HG03342 (cell line): ENCODE data around the gene ZNF428.
"Not testable (repeated sequence)": the region's sequence is repeated elsewhere in the genome, so short reads cannot be mapped to it uniquely, and the experiment has no call there.

Experiments
- ATAC-seq: cut with Tn5 transposase; IDR thresholded peaks from one replicate; pipeline ENCODE4 v1.9.1; 2021; ENCODE audit warnings: mild to moderate bottlenecking, moderate library complexity; ENCODE audit not compliant: unreplicated experiment

The ZNF428 gene

DNA sequence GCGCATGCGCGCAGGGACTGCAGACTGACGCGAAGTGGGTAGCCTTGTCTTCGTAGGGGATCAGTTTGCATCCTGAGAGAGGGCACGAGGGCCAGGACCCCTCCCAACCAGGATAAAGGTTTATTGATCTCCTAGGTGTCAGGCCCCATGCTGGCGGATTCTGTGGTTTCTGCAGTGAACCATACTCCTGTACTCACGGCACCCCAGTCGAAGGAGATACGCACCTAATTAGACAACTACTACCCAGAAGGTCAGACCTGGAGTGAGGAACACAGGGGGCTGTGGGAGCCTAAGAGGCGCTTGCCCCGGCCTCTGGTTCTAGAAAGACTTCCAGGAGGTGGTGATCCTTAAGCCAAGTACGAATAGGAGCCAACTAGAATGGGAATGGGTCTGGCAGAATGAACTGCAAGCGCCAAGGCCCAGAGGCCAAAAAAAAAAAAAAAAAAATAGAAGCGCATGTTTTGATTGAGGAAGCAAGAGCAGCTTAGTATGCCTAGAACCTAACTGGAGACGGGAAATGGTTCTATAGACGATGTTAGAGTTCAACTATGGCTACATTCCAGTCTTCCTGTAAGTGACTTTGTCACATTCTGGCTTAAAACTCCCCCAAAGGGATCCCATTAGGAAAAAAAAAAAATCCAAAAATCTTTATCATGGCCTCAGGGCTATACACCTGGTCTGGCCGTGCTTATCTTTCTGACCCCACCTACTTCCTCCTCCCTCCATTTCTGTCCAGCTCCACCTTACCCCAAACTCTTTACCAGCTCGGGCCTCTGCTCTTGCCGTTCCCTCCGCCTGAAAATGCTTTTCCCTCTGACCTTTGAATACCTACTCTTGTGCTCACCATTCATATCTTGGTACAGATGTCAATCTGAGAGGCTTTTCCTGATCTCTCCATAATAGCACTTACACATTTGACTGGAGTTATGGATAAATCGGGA is 902 bp upstream of the ZNF428 start:
- ATAC-seq = no peak

DNA sequence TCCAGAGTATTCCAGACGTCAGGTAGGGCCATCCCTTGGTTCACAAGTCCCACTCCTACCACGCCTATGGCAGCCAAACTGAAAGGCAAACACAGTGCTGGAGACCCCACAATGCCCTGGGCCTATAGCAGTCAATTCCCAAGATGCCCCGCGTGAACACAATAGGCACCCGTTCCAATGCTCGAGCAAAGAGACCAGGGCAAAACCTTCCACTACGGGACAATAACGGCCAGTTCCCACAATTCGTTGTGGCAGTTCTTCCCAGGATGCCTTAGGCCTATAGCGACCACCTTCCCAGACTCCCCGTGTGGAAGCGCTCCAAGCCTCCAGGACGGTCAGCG is 538 bp downstream of the ZNF428 start:
- ATAC-seq = no peak

DNA sequence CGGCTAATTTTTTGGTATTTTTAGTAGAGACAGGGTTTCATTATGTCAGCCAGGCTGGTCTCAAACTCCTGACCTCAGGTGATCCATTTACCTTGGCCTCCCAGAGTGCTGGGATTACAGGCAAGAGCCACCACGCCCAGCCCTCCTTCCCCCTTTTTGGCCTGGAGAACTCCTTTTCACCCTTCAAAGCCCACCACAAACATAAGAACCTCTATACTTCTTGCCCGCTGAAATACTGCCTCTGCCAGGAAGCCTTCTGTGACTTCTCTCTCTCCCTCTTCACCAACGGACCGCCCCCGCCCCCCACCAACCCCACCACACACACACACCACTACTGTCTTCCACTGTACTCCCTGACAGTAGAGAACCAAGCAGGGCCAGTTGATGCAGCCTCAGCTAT is 2.5 kb downstream of the ZNF428 start:
- ATAC-seq = no peak

DNA sequence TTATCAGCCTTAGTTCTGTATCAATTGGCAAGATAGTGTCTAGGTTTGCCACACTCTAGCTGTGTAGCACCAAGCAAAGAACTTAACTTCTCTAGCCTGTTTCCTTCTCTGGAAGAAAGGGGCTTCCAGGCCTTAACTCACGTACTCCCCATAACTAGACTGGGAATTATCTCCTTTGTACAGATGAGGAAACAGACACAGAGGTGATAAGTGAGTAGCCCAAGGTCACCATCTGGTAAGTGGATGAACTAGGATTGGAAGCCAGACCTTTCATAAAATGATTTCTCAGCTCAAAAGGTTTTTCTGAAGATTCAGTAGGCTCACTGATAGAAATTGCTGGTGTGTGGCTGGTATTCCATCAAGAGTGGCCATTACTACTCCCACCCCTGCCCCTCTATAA is 3.1 kb downstream of the ZNF428 start:
- no peak for ATAC-seq

DNA sequence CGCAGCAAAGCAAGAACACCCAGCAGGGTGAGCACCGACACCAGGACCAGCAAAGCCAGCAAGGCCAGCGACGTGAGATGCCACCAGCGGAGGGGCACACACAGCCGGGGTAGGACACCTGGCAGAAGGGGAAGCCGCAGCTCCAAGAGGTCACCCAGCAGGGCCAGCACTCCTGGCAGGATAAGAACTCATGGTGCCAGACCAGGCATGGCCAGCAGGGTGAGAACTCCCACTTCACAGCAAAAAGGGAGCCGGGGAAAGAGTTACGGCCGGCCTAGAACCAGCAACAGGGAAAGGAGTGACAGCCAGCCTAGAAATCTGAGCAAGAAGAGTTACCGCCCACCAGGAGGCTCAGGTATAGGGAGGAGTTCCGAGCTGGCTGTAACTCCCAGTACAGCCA is 7.1 kb downstream of the ZNF428 start:
- no peak for ATAC-seq

DNA sequence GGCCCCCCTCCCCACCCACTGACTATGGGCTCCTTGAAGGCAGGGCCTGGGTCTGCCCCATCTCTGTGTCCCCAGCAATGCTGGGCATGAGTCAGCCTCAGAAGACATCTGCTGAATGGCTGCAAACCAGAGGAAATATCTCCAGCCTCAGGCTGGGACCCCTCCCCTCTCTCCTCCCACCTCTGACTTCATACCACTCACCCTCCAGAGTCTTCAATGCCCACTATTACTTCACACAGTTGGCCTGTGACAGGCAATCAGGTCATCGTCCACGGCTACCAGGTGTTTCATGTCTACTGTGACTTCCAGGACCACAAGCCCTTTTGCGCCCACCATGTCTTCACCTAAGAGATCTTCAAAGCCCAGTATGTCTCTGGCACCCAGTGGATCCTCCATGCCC is 7.6 kb downstream of the ZNF428 start, which contains the start of gene SRRM5:
Gene SRRM5 (plus strand): TSS at position 301 of the 400 bp plus-strand sequence. CDS start 34 bp downstream, at position 335.
- no peak for ATAC-seq

DNA sequence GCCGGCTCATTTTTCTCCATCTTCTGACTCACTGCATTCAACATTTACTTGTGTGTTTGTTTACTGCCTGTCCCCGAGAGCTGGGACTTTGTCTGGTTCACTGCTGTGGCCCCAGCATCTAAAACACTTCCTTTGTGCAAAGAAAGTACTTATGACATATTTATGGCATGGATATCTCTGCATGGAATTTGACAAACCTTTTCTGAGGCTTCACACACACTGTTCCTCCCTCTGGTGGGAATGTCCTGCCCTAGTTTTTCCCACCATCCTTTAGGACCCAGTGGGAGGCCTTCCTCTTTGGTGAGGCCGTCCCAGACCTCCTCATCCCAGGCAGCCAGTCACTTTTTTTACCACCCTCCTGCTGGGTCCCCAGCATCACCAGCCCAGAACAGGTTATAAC is 8.9 kb downstream of the ZNF428 start:
- no peak for ATAC-seq

DNA sequence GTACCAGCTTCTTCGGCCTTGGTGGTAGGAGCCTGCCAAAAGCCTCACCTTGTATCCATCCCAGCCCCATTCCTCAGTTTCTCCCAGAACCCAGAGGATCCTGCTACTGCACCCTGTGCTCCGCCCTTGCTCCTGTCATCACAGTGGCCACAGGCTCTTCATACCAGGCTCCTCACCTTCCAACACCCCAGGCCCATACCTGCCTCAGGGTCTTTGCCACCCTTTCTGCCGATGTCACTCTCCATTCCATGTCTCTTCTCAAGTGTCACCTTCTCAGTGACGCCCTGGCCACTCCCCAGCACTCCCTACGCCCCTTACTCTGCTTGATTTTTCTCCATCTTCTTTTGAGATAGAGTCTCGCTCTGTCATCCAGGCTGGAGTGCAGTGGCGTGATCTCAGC is 9.6 kb downstream of the ZNF428 start:
- no peak for ATAC-seq

DNA sequence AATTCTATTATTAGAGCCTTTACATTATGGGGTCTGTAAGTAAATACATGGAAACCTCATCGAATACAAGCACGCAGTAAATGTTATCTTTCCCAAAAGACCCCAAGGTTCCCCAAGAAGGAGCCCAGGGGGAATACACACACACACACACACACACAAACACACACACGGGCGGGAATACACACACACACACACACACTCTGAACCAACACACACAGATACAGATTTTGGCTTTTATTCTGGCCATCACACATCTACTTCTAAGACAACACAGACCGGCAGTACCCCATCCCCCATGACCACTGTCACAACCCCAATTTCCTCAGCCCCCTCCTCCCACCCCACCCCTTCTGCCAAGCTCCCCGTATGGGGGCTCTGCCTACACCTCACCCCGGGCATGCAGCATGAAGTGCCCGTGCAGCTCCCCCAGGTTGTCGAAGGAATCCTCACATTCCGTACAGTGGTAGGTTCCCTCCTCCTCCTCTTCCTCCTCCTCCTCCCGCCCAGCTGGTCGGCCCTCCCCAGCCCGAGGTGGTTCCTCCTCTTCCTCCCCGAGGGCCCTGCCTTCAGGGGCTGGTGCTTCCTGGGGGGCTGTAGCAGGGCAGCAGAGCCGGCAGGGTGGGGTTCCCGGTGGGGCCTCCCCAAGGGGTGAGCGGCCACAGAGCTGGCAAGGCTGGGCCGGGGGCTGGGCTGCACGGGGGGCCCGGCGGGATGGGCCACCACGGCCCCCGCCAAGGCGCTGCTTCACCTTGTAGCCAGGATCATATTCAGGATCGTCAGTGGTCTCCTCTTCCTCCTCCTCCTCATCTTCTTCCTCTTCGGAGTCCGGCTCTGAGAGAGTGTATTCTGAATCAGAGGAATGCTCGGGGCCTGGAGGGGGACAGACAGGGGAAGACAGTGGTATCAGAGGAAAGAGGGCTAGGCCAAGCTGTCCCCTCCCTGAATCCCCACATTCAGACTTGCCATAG is 11.9 kb downstream of the ZNF428 start:
- no peak for ATAC-seq

DNA sequence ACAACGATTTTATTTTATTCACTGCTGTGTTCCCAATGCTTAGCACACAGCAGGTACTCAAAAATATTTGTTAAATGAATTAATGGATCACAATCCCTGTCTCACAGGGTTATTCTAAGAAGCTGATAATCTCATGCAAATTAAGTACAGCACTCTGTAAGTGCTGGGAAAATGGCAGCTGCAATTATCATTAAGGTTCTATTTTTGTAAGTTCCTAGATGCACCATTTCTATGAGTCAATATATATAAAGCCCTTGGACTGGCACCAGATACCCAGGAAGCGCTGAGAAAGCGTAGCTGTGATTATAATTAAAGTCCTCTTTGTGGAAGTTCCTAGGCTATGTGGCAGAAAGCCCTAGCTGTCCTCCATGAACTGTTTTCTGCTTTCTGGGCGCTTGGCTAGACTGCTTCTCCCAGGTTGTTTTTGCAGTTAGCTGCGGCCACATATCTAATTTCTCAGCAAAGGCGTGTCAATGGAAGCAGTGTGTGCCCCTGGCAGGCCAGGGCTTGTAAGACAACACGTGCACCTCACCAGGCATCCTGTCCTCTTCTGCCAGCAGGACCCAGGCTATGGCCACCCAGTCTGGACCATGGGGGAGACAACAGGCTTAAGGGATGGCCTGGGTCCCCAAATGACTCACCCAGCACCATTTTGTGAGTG is 12.7 kb downstream of the ZNF428 start:
- no peak for ATAC-seq

DNA sequence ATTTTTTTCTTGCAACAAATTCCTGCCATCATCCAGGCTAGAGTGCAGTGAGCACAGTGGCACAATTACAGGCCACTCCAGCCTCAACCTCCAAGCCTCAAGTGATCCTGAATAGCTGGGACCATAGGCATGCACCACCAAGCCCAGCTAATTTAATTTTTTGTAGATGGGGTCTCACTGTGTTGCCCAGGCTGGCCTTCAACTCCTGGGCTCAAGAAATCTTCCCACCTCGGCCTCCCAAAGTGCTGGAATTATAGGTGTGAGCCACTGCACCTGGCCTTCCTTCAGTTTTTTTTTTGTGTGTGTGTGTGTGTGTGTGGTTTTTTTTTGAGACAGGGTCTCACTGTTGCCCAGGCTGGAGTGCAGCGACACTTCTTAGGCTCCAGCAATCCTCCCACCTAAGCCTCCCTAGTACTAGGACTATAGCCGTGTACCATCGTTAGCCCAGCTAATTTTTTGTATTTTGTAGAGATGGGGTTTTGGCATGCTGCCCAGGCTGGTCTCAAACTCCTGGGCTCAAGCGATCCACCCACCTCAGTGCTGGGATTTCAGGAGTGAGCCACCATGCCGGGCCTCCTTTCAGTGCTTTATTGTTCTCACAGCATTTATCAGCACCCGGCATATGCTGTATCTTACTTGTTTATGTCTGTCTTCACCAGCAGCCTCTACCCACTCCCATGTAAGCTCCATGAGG is 13.4 kb downstream of the ZNF428 start:
- no peak for ATAC-seq

DNA sequence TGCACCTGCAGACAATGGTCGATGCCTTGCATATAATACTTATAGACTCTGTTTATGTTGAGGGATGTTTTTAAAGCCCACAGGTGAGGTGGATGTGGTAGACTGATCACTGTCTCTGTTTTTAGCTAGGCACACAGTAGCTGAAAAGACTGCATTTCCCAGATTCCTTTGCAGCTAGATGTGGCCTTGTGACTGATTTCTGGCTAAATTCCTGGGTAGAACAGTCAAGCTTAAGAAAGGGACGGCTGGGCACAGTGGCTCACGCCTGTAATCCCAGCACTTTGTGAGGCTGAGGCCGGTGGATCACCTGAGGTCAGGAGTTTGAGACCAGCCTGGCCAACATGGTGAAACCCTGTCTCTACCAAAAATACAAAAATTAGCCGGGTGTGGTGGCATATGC is 19.1 kb downstream of the ZNF428 start:
- not testable (repeated sequence) for ATAC-seq

DNA sequence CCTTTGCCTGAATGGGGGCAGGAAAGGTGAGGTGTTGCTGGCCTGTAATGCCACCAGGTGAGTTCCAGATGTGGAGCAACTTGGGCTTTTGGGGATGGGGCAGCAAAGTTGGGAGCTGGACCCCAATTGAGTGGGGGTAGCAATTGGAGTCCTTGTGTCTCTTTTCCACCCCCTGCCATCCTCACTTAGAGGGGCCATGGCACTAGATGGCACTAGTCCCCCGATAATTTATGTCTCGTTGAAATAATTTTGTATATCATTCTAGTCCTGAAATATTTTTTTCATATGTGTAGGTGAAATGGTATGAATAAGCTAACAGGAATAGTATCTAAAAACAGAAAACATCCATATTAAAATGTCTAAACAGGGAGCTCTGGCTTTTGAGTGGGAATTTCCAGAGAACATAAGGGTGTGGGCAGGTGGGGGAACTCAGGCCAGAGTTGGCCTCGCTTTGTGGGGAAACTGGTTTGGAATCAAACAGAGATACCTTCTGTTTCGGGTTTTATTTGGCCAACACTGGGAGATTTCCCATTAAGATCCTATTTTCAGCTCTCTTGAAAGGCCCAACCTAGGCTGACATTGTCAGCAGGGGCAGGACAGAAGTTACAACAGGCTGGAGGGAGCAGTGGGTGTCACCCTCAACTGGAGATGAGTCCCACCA is 19.7 kb downstream of the ZNF428 start:
- ATAC-seq = no peak

DNA sequence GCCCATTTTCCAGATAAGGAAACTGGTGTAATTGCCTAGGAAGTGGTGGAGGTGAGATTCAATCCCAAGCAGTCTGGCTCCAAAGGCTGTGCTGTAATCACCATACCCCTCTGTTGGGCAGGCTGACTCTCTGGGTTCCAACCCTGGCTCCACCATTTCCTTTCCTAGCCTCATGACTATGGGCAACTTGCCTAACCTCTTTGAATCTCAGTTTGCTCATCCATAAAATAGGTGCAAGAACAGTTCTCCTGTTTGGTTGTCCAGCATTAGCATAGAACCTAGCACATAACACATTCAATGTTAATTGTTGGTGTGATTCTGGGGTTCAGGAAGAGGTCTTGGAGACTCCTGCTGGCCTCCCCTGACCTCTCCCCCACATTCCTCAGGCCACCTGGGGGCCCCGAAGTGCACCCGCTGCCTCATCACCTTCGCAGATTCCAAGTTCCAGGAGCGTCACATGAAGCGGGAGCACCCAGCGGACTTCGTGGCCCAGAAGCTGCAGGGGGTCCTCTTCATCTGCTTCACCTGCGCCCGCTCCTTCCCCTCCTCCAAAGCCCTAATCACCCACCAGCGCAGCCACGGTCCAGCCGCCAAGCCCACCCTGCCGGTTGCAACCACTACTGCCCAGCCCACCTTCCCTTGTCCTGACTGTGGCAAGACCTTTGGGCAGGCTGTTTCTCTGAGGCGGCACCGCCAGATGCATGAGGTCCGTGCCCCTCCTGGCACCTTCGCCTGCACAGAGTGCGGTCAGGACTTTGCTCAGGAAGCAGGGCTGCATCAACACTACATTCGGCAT is 20.8 kb downstream of the ZNF428 start:
- no peak for ATAC-seq

DNA sequence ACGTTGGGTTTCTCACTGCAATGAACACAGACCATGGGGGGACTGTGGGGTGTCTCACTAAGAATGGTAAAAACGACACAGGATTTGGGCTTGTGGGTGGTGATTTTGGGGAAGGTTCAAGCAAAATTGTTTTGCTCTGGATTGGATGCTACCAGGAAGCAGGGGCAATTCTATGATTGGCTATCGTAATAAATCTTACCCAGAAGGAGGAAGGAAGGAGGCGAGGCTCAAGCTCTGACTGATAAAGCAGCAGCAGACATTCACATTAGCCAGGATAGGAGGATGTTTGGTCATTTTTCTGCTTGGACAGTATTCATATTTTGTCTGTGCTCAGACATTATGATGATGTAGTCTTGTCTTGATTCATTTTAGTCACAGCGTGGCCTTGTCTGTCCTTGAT is 21.6 kb downstream of the ZNF428 start:
- no peak for ATAC-seq

DNA sequence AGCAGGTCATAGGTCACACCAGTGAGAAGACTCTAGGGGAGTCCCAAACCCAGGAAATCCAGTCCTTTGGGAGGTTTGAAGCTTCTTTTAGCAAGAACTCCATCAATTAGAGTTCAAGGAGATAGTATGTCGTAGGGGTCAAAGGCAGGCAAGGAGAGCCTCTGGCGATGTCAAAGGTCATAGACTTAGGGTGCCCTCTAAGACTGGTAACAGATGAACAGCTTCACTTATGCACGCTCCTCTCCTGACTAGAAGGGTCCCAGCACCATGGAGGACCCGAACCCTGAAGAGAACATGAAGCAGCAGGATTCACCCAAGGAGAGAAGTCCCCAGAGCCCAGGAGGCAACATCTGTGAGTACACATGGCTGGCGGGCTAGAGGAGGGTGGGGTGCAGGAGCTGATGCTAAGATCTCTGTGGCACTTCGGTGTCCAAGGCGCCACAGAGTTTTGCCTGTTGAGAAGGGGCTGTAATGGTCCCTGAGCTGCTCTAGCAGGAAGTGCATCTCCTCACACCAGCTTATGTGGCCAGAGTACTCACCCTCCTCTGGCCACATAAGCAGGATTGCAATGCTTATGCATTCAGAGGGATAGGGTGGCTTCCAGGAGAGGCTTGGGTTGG is 22.5 kb downstream of the ZNF428 start:
- ATAC-seq = no peak

DNA sequence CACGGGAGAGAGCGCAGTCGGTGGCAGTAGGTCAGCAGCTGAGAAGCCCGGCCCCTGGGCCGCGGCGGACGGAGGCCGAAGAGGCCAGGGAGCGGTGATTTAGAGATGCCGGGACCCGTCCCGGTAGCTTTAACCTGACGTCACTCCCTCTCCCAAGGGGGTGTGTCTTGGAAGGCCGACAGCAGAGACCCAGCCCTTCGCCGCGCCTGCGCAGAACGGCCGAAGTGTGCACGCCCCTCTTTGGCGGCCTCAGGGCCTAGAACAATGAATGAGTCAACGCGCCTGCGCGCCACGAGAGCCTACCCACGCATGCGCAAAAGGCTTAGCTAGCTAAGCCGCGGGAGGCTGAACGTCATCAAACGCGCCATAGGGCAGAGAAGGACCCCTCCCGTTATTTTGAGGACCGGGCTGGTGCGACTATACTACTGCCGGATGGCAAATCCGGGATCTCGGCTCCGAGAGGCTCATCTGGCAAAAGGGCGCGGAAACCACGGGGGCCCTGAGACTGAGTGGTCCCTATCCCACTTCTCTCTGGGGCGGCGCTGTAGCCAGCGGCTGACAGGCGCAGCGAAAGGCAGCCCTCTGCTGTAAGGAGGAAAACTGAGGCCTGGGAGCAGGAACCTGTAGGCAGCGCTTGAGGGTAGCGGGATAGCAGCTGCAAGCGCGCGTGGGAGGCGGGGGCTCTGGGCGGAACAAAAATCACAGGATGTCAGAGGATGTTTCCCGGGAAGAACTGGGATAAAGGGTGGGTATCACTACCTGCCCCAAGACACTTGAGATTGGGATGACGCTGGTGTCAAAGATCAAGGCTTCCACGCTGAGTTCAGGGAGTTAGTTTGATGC is 23.2 kb downstream of the ZNF428 start, which contains the start of the genes IRGQ and ZNF576:
Gene IRGQ (minus strand): TSS at position 136 of the 843 bp plus-strand sequence. CDS start 796 bp downstream, outside the sequence.
Gene ZNF576 (plus strand): TSS at position 597 of the 843 bp plus-strand sequence. CDS start 514 bp downstream, outside the sequence.
- peak; percentile 71 for ATAC-seq

DNA sequence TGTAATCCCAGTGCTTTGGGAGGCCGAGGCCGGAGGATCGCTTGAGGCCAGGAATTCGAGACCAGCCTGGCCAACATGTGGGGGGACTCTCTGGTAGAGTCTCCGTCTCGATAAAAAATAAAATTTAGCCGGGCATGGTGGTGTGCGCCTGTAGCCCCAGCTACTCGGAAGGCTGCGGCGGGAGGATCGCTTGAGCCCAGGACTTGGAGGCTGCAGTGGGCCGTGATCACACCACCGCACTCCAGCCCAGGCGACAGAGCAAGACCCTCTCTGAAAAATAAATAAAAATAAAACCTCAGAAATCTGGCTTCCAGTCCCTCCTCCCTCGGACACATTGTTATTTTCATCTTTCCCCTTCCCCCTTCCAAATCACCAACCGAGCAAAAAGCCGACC is 23.8 kb downstream of the ZNF428 start:
- peak; percentile 0 for ATAC-seq
